GM12875 (cell line): ENCODE measurements around the gene APOBEC3H.

ENCODE experiments used
- H3K4me3 ChIP-seq: one replicate; pipeline ENCODE4 v1.5.1; 2011; ENCODE audit warnings: low read depth, low read length, control low read depth
- TF ChIP-seq, protein P1 (sequence below): IDR thresholded peaks from 2 replicates; pipeline ENCODE4 v1.5.1; 2011; ENCODE audit warnings: low read depth, mild to moderate bottlenecking, control low read depth, inconsistent platforms, low read length, moderate library complexity, borderline replicate concordance; ENCODE audit not compliant: insufficient read depth

APOBEC3H gene

GRCh38 chr22:39081598-39081997 is 15.4 kb upstream of the APOBEC3H start:
- H3K4me3 ChIP-seq, result no peak overlapping the region
- TF ChIP-seq, protein P1, sequence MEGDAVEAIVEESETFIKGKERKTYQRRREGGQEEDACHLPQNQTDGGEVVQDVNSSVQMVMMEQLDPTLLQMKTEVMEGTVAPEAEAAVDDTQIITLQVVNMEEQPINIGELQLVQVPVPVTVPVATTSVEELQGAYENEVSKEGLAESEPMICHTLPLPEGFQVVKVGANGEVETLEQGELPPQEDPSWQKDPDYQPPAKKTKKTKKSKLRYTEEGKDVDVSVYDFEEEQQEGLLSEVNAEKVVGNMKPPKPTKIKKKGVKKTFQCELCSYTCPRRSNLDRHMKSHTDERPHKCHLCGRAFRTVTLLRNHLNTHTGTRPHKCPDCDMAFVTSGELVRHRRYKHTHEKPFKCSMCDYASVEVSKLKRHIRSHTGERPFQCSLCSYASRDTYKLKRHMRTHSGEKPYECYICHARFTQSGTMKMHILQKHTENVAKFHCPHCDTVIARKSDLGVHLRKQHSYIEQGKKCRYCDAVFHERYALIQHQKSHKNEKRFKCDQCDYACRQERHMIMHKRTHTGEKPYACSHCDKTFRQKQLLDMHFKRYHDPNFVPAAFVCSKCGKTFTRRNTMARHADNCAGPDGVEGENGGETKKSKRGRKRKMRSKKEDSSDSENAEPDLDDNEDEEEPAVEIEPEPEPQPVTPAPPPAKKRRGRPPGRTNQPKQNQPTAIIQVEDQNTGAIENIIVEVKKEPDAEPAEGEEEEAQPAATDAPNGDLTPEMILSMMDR, result no peak

GRCh38 chr22:39083212-39084165 is 13.6 kb upstream of the APOBEC3H start:
- TF ChIP-seq, protein P1, result no peak
- H3K4me3 ChIP-seq, result no peak overlapping the region

- TF ChIP-seq, protein P1, result no peak
- no peak overlapping the region for H3K4me3 ChIP-seq
Observed at GRCh38 chr22:39084666-39085065, 12.4 kb upstream of the APOBEC3H start.

GRCh38 chr22:39087098-39087497 is 9.9 kb upstream of the APOBEC3H start:
- H3K4me3 ChIP-seq, result no peak overlapping the region
- TF ChIP-seq, protein P1, result no peak

GRCh38 chr22:39087881-39088684 is 9.0 kb upstream of the APOBEC3H start:
- TF ChIP-seq, protein P1, result no peak
- H3K4me3 ChIP-seq, result no peak overlapping the region

DNA sequence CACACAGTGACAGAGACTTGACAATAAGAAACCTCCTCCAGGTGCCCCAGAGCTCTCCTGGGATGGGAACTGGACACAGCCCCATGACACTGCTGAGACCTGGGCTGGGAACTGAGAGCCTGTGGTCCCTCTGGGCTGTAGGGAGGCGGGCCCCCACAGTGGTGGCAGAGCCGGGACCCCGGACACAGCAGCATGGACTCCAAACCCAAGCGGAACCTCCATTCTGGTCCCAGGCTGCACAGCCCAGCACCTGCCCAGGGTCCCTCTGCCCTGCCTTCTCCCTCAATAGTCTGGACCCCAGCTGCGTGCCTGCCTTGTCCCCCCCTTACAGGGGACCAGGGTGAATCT is 8.4 kb upstream of the APOBEC3H start:
- H3K4me3 ChIP-seq, result no peak overlapping the region

More for the DNA sequence above, 8.4 kb upstream of the APOBEC3H start:
- TF ChIP-seq, protein P1, result no peak
